Measurements from ENCODE around the gene ABCA1.
"Not testable (repeated sequence)": the region's sequence is repeated elsewhere in the genome, so short reads cannot be mapped to it uniquely, and the experiment has no call there.

ABCA1 gene, protein sequence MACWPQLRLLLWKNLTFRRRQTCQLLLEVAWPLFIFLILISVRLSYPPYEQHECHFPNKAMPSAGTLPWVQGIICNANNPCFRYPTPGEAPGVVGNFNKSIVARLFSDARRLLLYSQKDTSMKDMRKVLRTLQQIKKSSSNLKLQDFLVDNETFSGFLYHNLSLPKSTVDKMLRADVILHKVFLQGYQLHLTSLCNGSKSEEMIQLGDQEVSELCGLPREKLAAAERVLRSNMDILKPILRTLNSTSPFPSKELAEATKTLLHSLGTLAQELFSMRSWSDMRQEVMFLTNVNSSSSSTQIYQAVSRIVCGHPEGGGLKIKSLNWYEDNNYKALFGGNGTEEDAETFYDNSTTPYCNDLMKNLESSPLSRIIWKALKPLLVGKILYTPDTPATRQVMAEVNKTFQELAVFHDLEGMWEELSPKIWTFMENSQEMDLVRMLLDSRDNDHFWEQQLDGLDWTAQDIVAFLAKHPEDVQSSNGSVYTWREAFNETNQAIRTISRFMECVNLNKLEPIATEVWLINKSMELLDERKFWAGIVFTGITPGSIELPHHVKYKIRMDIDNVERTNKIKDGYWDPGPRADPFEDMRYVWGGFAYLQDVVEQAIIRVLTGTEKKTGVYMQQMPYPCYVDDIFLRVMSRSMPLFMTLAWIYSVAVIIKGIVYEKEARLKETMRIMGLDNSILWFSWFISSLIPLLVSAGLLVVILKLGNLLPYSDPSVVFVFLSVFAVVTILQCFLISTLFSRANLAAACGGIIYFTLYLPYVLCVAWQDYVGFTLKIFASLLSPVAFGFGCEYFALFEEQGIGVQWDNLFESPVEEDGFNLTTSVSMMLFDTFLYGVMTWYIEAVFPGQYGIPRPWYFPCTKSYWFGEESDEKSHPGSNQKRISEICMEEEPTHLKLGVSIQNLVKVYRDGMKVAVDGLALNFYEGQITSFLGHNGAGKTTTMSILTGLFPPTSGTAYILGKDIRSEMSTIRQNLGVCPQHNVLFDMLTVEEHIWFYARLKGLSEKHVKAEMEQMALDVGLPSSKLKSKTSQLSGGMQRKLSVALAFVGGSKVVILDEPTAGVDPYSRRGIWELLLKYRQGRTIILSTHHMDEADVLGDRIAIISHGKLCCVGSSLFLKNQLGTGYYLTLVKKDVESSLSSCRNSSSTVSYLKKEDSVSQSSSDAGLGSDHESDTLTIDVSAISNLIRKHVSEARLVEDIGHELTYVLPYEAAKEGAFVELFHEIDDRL (N-terminal part only)

DNA sequence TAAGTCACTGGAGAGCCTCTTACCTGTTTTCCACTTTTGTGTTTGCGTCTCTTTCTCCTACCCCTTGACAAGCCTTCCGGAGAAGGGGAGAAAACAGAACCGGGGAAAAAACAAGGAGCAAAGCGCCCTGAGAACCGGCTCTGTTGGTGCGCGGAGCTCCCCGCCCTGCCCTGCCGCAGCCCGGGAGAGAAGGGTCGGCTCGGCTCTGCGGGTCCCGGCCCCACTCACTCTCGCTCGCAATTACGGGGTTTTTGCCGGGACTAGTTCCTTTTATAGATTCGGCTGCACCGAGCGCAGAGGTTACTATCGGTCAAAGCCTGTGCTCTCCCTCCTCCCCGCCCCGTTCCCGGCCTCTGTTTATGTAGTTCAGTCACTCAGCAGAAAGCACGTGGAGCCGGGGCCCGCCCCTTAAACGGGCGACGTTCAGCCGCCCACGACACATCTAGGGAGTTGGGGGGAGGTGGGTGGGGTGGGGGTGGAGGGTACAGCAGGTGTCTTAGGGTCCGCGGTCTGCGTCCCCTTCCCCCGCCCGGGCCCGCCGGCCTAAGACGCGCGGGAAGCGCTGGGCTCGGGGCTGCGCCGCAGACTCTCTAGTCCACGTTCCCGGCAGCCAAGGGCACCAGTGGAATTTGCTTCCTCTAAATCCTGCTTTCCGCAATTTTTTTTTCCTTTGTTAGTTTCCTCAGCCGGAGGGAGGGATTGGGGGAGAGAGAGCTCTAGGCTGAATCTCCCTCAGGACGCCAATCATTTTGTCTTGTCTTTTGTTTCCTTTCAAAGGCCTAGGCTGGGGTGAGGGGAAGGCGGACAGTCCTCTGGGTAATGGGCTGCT lies at the start of gene ABCA1:
TSS of gene ABCA1 (minus strand) at position 244 of the 829 bp plus-strand sequence. CDS start 24,476 bp downstream, outside the sequence.
- peak; percentile 83 for DNase-seq (ENCODE audit: low spot score)

DNA sequence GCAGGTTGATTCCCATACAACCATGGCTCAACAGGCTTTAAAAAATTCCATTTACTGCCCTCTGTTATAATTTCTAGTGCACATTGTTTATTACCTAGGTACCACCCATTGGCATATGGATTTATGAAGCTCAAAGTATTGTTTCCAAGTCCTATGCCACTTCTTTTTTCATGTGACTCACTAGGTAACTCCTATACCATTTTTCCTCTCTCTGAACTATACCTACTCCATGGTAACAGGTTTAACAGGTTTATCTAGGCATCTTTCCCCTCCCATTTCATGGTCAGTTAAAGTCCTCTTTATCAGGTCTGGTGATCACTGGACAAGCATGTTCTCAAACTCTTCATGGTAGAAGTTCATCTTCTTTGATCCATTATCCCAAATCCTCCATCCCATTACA lies 49.6 kb upstream of the ABCA1 start:
- DNase-seq (ENCODE audit: low spot score): no peak

DNA sequence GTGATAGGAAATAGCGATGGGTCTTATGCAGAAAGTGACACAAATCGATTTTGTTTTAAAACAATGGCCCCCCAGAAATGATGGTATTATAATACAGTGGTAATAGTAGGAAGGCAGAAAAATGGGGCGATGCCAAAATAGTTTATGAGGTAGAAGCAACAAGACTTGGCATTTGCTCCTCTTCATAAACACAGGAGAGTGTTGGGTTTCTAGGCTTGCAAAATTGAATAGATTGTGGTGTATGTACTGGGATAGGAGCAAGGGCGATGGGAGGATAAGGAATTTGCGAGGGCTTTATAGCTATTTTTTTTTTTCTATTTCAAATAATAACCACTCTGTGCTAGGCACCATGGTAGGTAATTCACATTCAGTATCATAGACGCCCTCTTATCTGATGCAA lies 49.2 kb upstream of the ABCA1 start:
- DNase-seq (ENCODE audit: low spot score): no peak

DNA sequence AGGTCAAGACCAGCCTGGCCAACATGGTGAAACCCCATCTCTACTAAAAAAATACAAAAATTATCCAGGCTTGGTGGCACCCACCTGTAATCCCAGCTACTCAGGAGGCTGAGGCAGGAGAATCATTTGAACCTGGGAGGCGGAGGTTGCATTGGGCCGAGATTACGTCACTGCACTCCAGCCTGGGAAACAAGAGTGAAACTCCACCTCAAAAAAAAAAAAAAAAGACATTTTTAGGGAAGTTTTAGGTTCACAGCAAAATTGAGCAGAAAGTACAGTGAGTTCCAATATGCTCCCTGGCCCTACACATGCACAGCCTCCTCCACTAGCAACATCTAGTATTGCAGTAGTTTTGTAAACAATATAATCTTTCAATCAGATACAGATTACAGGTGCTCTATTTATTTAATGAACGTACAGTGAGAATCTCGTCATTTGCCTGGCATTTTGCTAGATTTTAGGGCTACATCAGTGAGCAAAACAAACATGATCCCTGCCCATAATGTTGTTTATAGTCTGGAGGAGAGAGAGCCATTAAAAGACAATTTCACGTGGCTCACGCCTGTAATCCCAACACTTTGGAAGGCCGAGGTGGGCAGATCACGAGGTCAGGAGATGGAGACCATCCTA lies 48.1 kb upstream of the ABCA1 start:
- DNase-seq (ENCODE audit: low spot score): not testable (repeated sequence)

DNA sequence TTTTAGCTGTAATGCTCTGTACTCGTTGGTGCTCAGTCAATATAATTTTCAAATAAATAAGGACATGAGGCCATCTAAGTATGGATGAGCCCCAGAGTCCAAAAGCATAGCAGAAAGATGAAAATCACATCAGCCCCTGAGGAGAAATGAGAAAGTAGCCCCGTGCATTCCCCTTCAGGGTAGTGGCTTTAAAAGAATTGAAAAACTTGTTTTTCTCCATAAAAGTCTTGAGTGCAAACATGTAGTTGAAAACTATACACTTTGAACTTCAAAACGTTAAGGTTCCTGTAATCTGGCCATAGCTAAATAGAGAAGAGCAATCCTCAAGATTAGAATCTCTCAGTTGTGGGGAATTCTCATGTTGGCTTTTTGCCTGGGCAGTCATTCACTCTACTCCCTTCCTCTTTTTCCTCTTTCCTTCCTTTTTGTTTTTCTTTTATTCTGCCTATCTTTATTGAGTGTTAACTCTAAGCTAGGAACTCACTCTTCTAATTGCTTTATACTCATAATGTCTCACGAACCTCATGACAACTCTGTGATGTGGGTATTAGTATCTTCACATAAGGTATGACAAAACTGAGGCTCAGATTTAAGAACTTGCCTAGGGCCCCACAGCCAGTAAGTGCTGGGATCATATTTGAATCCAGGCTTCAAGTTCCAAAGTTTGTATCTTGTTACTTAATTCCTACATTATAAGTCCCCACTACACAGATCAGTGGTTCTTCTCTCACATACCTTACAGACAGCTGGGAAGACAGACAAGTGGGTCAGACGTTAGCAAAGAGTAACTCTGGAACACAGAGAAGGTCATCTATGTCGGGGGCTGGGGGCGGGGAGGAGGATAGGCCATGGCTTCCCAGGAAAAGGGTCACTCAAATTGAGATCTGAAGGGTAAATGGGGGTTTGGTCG lies 46.4 kb upstream of the ABCA1 start:
- DNase-seq (ENCODE audit: low spot score): no peak

DNA sequence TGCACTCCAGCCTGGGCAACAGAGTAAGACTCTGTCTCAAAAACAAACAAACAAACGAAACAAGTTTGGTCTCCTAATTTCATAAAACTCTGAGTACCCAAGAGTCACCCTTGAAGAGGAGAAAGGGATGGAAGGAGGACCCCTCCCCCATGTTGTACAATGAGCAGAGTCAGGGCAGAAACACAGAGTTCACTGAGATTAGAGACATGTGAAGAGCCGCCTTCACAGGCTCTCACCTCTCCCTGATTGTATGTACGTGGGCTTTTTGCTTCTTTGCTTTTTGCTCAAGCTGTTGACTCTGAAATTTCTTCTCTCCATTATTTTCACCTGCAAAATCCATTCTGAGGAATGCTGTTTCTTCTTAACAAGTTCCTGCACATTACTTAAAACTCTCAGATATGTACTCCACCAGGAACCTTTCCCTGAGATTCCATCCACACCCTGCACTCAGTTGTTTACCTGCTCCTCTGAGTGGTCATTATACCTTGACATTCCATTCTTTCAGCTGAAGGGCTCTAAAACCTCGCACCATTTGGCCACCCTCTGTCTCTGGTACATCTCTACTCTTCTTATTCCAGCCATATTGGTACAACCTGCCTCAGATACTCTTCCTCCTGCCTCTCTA lies 44.4 kb upstream of the ABCA1 start:
- DNase-seq (ENCODE audit: low spot score): no peak

DNA sequence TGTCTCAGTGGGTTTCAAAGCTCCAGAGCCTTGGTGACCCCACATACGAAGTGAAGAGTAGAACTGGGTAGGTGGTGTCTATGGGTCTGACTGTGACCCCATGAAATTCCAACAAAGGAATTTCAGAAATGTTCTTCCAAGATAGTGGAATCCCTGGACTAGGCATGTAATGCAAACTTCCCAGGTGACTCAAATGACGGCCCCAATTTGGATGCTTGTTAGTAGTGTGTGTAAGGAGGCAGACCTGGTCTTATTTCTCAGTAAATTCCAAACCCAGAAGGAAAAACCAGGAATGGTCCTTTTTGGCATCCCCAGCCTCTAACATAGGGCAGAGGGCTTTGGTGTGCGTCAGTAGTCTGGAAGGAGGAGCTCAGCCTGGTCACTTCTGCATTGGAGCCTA lies 43.6 kb upstream of the ABCA1 start:
- DNase-seq (ENCODE audit: low spot score): no peak

DNA sequence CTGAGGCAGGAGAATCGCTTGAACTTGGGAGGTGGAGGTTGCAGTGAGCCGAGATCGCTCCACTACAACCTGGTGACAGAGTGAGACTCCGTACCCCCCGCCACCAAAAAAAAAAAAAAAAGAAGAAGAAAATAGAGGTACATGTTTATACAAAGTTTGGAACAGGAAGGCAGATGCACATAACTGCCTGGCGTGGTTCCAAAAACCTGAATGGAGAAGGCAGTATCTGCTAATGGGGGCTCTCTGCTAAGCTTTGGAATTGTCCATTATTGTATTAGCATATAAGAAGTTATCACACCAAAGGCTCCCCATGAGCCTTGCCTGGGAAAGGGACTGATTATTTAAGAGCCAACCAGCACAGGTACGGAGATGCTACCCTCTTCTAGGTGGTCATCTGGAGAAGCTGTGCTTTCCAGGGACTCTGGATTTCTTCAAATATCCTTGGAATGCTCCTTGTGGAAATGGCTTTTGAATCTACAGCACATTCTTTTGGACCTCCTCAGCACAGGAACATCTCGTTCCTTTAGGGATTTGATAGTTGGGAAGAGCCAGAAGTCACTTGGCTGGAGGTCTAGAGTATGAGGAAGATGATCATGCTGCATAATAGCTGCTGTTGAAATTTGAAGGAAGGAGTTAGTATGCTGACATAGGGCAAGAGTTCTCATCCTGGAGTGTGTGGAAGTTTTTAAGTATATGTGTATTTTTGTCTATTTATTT lies 42.5 kb upstream of the ABCA1 start:
- peak; percentile 41 for DNase-seq (ENCODE audit: low spot score)

DNA sequence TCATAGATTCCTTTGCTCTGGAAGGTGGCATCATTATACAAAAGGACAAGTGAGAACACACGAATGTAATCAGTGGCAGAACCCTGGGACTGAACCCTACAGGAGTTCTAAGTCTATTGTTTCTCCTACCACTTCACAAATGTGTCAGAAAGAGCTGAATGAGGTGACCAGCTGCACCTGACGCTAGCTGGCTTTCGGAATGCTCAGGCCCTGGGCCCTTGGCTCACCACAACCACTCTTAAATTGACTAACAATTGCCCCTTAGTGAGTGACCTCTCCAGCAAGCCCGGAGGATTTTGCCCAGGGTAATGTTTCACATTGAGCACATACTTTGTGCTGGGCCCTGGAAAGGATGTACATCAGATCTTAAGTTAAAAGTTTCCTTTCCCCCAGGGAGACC lies 41.2 kb upstream of the ABCA1 start:
- DNase-seq (ENCODE audit: low spot score): no peak

DNA sequence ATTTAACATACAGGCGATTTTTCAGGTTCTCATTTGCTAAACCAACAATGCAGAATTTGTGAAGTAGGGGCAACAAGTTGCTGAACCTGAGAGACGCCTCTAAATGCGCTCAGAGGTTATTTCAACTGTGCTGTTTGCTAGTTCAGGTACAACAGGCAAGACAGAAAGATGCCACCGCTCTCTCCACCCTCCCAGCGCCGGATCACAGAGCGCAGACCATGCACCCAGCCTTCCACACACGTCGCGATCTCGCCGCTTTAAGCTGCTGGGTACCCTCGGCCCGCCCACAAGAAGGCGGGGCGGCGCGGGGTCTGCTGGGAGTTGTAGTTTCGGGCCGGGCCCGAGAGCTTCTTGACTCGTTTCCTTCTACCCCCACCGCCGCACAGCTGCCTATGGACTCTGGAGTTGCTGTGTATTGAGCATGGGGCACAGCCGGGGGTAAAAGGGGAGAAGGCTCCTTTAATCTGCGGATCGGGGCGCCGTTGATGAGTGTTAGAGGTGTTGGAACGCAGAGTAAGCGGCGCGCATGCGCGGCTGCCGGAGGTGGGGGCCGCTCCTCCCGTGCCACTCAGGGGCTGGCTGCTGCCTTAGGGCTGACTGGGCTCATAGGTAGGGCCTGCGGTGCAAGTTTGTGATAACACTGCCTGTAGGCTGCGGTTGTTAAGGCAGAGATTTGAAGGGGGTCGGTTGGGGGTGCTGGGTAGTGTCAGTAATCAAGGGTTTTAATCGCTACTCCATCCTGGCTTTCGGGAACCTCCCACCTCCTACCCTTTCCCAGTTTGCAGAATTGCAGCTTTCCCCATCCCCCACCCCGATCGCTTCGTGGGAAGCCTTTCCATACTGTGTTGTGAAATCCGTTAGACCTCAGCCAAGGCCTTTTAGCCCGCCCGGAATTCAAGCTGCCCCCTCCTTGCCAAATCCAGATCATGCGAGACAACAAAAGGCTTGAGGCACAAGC lies 40.3 kb upstream of the ABCA1 start:
- peak; percentile 89 for DNase-seq (ENCODE audit: low spot score)

DNA sequence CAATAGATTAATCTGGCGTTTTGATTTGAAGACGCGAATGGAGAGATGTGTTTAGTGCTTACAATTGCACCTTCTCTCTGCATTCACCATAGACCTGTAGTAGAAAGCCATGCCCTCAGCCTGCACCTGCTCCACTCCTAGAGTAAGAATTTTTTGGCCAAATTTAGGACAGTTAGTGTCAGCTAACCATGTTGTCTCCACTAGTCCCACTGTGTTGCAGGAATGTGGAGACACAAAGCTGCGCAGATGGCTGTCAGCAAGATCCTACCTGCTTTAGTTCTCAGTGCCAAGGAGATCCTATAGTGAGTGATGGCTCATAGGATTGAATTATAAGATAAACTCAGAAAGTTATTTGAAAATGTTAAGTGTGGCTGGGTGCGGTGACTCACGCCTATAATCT lies 35.1 kb upstream of the ABCA1 start:
- no peak for DNase-seq (ENCODE audit: low spot score)

DNA sequence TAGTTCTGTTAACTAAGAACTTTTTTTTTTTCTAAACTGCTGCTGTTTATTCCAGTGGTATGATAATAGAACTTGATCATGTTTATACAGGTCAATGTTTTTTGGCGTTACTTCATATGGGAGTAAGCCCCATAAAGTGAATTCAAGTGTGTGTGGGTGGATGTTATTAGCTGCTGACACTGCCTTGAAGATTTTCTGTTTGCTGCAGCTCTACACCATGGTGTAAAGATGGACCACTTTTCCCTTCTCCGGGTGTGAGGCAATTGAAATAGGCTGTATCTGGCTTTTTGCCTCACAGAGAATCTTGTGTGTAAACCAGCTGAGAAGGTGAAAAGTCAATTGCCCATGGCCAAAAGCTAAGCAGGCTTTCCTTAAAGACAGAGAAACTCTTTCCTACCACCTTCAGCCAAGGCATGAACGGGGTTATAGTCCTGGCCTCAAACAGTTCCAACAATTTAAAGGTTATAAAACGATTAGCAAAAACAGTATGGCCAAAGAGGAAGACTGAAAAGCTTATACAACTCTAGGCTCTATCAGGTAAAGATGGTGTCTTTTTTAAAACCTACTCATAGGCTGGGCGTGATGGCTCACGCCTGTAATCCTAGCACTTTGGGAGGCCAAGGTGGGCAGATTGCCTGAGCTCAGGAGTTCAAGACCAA lies 33.9 kb upstream of the ABCA1 start:
- DNase-seq (ENCODE audit: low spot score): no peak

DNA sequence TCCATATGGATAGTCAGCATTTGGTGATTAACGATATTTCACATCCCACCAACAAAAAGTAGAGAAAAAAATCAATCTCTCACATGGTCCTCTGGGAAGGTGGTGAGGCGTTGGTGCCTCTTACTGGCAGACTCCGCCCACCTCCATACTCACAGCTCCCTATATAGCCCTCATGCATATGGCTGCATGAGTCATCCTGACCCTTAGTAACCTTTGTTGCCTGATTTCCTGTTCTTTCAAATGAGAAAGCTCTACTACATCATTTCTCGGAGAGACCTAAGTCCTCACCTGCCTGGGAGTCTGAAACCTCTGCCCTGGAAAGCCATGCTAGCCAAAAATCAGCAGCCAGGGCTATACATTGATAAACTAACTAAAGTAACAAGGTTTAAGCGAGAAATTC lies 33.3 kb upstream of the ABCA1 start:
- DNase-seq (ENCODE audit: low spot score): no peak

DNA sequence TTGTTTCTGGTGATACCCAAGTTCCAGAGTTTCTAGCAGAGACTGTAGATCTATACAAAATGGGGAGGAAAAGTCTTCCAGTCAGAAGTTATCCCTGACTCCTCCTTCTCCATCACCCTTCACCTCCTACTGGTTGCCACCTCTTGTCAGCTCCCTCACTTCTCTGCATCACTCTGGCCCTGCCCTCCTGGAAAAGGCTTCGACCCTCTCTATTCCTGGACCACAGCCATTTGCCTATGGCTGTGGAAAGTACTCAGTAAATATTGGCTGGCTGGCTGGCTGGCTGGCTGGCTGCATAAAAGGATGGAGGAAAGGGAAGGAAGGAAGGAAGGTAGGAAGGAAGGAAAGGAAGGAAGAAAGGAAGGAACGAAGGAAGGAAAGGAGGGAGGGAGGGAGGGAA lies 32.7 kb upstream of the ABCA1 start:
- DNase-seq (ENCODE audit: low spot score): no peak

DNA sequence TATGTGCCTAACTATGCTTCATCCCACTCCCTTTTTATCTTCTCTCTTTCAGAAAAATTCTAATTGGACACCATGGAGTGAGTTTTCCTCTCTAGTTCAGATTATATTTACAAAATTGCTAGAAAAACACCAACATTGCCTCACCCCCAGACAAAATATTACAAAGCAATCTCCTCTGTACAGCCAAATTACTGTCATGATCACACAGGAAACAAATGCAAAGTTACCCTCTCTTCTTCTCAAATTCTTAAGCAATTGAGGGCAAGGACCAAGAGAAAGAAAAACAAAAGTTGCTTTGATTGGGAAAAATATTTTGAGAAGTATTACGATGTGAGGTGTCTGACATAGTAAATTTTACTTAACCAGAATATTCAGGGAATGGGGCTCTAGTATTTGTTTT lies 30.8 kb upstream of the ABCA1 start:
- no peak for DNase-seq (ENCODE audit: low spot score)

DNA sequence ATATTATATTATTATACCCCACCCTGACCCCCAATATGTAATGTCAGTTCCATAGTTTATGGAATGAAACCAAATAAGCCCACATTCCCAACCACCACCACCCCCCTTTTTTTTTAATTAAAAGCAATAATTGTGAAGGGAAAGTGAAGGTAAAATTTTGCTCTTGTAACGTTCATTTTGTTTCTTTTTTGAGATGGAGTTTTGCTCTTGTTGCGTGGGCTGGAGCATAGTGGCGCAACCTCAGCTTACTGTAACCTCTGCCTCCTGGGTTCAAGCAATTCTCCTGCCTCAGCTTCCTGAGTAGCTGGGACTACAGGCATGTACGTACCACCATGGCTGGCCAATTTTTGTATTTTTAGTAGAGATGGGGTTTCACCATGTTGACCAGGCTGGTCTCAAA lies 30.1 kb upstream of the ABCA1 start:
- DNase-seq (ENCODE audit: low spot score): not testable (repeated sequence)

DNA sequence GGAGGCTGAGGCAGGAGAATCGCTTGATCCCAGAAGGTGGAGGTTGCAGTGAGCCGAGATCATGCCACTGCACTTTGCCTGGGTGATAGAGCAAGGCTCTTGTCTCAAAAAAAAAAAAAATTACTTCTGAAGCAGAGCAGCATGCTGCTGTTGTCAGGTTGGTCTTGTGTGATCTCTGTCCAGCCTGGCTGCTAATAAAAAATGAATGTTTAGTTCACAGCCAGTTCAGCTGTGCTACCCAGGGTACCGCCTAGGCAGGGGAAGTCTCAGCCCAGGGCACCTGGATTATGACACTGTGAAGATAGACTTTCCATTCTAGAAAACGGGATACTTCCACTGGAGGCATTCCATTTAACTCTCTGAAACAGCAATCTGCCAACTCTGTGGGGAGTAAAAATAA lies 23.5 kb upstream of the ABCA1 start:
- DNase-seq (ENCODE audit: low spot score): no peak
